ENCODE results near the gene MIB1.

DNA sequence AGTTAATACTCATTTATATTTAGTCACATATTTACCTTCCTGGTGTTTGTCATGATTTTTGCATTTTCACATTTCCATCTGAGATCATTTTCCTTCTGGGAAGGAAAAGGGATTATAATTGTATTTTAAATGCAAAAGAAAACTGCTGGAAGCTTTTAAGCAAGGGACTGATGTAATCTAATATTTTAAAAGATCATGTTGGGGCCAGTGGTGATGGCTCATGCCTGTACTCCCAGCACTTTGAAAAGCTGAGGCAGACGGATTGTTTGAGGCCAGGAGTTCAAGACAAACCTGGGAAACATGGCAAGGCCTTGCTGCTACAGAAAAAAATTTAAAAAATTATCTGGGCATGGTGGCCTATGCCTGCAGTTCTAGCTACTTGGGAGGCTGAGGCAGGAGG lies 149.0 kb downstream of the MIB1 start:
- TF ChIP-seq, protein P1, sequence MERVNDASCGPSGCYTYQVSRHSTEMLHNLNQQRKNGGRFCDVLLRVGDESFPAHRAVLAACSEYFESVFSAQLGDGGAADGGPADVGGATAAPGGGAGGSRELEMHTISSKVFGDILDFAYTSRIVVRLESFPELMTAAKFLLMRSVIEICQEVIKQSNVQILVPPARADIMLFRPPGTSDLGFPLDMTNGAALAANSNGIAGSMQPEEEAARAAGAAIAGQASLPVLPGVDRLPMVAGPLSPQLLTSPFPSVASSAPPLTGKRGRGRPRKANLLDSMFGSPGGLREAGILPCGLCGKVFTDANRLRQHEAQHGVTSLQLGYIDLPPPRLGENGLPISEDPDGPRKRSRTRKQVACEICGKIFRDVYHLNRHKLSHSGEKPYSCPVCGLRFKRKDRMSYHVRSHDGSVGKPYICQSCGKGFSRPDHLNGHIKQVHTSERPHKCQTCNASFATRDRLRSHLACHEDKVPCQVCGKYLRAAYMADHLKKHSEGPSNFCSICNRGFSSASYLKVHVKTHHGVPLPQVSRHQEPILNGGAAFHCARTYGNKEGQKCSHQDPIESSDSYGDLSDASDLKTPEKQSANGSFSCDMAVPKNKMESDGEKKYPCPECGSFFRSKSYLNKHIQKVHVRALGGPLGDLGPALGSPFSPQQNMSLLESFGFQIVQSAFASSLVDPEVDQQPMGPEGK (CRISPR knock-in tag; IDR thresholded peaks at IDR 0.05; ENCODE audit: borderline replicate concordance) = no peak
- no peak for TF ChIP-seq CSDC2 (CRISPR knock-in tag; IDR thresholded peaks at IDR 0.05)
- TF ChIP-seq, protein P2, sequence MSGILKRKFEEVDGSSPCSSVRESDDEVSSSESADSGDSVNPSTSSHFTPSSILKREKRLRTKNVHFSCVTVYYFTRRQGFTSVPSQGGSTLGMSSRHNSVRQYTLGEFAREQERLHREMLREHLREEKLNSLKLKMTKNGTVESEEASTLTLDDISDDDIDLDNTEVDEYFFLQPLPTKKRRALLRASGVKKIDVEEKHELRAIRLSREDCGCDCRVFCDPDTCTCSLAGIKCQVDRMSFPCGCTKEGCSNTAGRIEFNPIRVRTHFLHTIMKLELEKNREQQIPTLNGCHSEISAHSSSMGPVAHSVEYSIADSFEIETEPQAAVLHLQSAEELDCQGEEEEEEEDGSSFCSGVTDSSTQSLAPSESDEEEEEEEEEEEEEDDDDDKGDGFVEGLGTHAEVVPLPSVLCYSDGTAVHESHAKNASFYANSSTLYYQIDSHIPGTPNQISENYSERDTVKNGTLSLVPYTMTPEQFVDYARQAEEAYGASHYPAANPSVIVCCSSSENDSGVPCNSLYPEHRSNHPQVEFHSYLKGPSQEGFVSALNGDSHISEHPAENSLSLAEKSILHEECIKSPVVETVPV (CRISPR knock-in tag; IDR thresholded peaks at IDR 0.05) = no peak
- no peak for TF ChIP-seq TCF4 (CRISPR knock-in tag; IDR thresholded peaks at IDR 0.05; ENCODE audit: borderline replicate concordance)
- TF ChIP-seq PPARA (CRISPR knock-in tag; IDR thresholded peaks at IDR 0.05; ENCODE audit: borderline replicate concordance) = no peak
- no peak for TF ChIP-seq ZC3H10 (CRISPR knock-in tag; IDR thresholded peaks at IDR 0.05)
- TF ChIP-seq, protein P3, sequence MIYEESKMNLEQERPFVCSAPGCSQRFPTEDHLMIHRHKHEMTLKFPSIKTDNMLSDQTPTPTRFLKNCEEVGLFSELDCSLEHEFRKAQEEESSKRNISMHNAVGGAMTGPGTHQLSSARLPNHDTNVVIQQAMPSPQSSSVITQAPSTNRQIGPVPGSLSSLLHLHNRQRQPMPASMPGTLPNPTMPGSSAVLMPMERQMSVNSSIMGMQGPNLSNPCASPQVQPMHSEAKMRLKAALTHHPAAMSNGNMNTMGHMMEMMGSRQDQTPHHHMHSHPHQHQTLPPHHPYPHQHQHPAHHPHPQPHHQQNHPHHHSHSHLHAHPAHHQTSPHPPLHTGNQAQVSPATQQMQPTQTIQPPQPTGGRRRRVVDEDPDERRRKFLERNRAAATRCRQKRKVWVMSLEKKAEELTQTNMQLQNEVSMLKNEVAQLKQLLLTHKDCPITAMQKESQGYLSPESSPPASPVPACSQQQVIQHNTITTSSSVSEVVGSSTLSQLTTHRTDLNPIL (CRISPR knock-in tag; IDR thresholded peaks at IDR 0.05; ENCODE audit: low read depth) = no peak
- TF ChIP-seq, protein P4, sequence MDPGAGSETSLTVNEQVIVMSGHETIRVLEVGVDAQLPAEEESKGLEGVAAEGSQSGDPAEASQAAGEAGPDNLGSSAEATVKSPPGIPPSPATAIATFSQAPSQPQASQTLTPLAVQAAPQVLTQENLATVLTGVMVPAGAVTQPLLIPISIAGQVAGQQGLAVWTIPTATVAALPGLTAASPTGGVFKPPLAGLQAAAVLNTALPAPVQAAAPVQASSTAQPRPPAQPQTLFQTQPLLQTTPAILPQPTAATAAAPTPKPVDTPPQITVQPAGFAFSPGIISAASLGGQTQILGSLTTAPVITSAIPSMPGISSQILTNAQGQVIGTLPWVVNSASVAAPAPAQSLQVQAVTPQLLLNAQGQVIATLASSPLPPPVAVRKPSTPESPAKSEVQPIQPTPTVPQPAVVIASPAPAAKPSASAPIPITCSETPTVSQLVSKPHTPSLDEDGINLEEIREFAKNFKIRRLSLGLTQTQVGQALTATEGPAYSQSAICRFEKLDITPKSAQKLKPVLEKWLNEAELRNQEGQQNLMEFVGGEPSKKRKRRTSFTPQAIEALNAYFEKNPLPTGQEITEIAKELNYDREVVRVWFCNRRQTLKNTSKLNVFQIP (CRISPR knock-in tag; IDR thresholded peaks at IDR 0.05; ENCODE audit: borderline replicate concordance, low read depth) = no peak
- no peak for TF ChIP-seq ZNF70 (CRISPR knock-in tag; IDR thresholded peaks at IDR 0.05)
- no peak for TF ChIP-seq ZNF8 (CRISPR knock-in tag; IDR thresholded peaks at IDR 0.05)
- no peak for TF ChIP-seq GLIS3 (CRISPR knock-in tag; IDR thresholded peaks at IDR 0.05)
- no peak for TF ChIP-seq ZNF565 (CRISPR knock-in tag; conservative IDR thresholded peaks at IDR 0.05; ENCODE audit: low read depth)

Data from SK-N-SH treated with all-trans-retinoic acid at 6 μM for 48 hours (cell line).